ENCODE results near the gene PRRX2. TPM values are rescaled to one million over a fixed set of nuclear protein-coding genes. Genes with fewer than 3 reads are reported as not detected.

The PRRX2 gene
- total and polyA plus RNA-seq, 2 donors (not counting 1 experiment from before 2014, with no cell fraction given): not detected

DNA sequence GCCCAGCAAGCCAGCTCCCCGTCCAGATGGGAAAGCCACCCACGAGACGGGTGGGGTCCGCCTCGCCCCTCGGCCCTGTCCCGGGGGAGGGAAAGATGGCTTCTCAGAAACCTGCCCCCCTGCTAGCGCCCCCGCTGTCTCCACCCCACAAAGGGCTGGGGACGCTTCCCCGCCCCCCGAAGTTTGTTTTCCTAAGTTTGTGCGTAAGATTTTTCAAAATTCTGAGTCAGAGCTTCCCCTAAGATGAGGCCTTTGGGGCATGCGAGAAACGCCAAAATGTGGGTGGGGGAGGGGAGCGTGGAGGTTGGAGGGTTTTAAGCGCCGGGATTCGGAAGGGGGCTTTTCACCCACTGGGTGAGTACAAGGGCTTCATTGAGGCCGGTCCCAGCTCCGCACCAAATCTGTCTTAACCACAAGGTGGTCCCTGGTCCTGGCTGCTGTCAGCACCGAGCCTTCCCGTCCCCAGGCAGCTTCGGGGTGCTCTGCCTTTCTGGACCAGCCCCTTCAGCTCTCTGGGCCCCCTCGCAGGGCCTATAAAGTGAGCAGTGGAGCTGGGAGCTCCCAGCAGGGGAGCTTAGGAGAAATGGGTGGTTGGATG, 32.3 kb downstream of the PRRX2 start:
- no peak for ATAC-seq (ENCODE audit: low read depth)

DNA sequence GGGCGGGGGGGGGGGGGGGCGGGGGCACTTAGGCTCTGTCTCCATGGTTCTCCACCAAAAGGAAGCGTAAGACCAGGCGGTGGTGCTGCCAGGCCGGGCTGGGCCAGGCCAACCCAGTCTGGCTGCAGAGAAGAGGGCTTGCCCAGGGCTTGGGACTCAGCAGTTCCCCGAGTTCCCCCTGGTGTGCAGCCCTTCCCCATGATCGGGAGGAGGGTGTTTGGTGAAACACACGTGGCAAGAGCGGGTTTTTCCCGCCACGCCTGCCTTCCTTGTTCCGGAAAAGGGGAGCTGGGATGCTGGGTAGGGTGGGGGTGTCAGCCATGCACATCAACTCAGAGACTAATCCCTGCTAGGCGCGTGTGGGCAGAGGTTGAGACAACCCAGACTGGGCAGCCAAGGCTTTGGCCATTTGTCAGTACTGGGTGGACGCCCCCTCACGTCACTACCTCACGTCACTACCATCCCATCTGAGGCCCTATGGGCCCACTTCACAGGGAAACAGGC, 32.9 kb downstream of the PRRX2 start:
- no peaks in the 10 kb centered on the region for H3K9me3 ChIP-seq (ENCODE audit: control extremely low read depth in 1 of 3, control insufficient read depth in 2 of 3, insufficient read depth in 1 of 3, low read length in 2 of 3)
- no peak overlapping the region for H3K27ac ChIP-seq (ENCODE audit: low read length in 2 of 2)
- peaks cover 0 to 36% (median 9%) of the 10 kb centered on the region in 4 experiments for H3K27me3 ChIP-seq (replicated peaks in 1 of 4; ENCODE audit: control extremely low read depth in 1 of 4, control insufficient read depth in 3 of 4, insufficient read depth in 4 of 4, low read length in 3 of 4)
- ATAC-seq (ENCODE audit: low read depth): no peak
- ChIA-PET POLR2A (no interaction called here), CTCF (no interaction called here)
- no peak overlapping the region for H3K4me3 Mint-ChIP-seq
- H3K9me3 Mint-ChIP-seq (ENCODE audit: insufficient read depth): no peaks in the 10 kb centered on the region
- no peaks in the 10 kb centered on the region for H3K36me3 ChIP-seq (replicated peaks in 1 of 2; ENCODE audit: control extremely low read depth in 1 of 2, control insufficient read depth in 1 of 2, extremely low read depth in 1 of 2, insufficient read depth in 2 of 2, low read length in 1 of 2)
- H3K4me3 ChIP-seq (ENCODE audit: control extremely low read depth in 1 of 5, extremely low read depth in 1 of 5, insufficient read depth in 1 of 5, low read depth in 2 of 5, low read length in 4 of 5): no peak overlapping the region
- no peaks in the 10 kb centered on the region for H3K79me2 ChIP-seq (ENCODE audit: control insufficient read depth, insufficient read depth, low read length)
- WGBS (ENCODE audit: insufficient coverage): 46% methylated on average over 13 of the region's 17 CpGs
- peaks cover 36% of the 10 kb centered on the region for H3K27me3 Mint-ChIP-seq
- H3K4me1 Mint-ChIP-seq: peaks cover 2% of the 10 kb centered on the region
- H2AFZ ChIP-seq (ENCODE audit: insufficient read depth, low read depth, low read length, poor library complexity, severe bottlenecking): no peak overlapping the region
- no peaks in the 10 kb centered on the region for H3K4me1 ChIP-seq (ENCODE audit: control insufficient read depth in 2 of 2, insufficient read depth in 2 of 2, low read length in 2 of 2)
- H3K9ac ChIP-seq (ENCODE audit: low read length): no peak overlapping the region
- TF ChIP-seq, protein P1, sequence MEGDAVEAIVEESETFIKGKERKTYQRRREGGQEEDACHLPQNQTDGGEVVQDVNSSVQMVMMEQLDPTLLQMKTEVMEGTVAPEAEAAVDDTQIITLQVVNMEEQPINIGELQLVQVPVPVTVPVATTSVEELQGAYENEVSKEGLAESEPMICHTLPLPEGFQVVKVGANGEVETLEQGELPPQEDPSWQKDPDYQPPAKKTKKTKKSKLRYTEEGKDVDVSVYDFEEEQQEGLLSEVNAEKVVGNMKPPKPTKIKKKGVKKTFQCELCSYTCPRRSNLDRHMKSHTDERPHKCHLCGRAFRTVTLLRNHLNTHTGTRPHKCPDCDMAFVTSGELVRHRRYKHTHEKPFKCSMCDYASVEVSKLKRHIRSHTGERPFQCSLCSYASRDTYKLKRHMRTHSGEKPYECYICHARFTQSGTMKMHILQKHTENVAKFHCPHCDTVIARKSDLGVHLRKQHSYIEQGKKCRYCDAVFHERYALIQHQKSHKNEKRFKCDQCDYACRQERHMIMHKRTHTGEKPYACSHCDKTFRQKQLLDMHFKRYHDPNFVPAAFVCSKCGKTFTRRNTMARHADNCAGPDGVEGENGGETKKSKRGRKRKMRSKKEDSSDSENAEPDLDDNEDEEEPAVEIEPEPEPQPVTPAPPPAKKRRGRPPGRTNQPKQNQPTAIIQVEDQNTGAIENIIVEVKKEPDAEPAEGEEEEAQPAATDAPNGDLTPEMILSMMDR (IDR thresholded peaks at IDR 0.05): no peak
- TF ChIP-seq EZH2 (IDR thresholded peaks at IDR 0.05; ENCODE audit: borderline replicate concordance, insufficient read depth, low read depth, low read length, poor library complexity, severe bottlenecking): no peak
- no peak overlapping the region for H3K27ac Mint-ChIP-seq
- intact Hi-C loops (cut with micrococcal nuclease): no loop called here
- DNase-seq: no peak
- H4K20me1 ChIP-seq (ENCODE audit: control insufficient read depth, insufficient read depth, low read length, poor library complexity, severe bottlenecking): no peaks in the 10 kb centered on the region
- H3K4me2 ChIP-seq (replicated peaks; ENCODE audit: low read depth, low read length, poor library complexity, severe bottlenecking): no peak overlapping the region

More for the DNA sequence above, 32.3 kb downstream of the PRRX2 start:
- CTCF ChIA-PET: no interaction called here
- no peak overlapping the region for H3K27ac ChIP-seq (ENCODE audit: low read length in 2 of 2)
- no peaks in the 10 kb centered on the region for H3K79me2 ChIP-seq (ENCODE audit: control insufficient read depth, insufficient read depth, low read length)
- intact Hi-C loops (cut with micrococcal nuclease): no loop called here
- POLR2A ChIA-PET: no interaction called here
- H3K9me3 ChIP-seq (ENCODE audit: control extremely low read depth in 1 of 3, control insufficient read depth in 2 of 3, insufficient read depth in 1 of 3, low read length in 2 of 3): no peaks in the 10 kb centered on the region
- peaks cover 0 to 37% (median 9%) of the 10 kb centered on the region in 4 experiments for H3K27me3 ChIP-seq (replicated peaks in 1 of 4; ENCODE audit: control extremely low read depth in 1 of 4, control insufficient read depth in 3 of 4, insufficient read depth in 4 of 4, low read length in 3 of 4)
- DNase-seq: no peak
- H4K20me1 ChIP-seq (ENCODE audit: control insufficient read depth, insufficient read depth, low read length, poor library complexity, severe bottlenecking): no peaks in the 10 kb centered on the region
- H3K27ac Mint-ChIP-seq: no peak overlapping the region
- H3K27me3 Mint-ChIP-seq: peaks cover 35% of the 10 kb centered on the region
- no peak for TF ChIP-seq EZH2 (IDR thresholded peaks at IDR 0.05; ENCODE audit: borderline replicate concordance, insufficient read depth, low read depth, low read length, poor library complexity, severe bottlenecking)
- TF ChIP-seq, protein P1 (IDR thresholded peaks at IDR 0.05): no peak
- H3K4me1 Mint-ChIP-seq: peaks cover 2% of the 10 kb centered on the region
- H3K4me2 ChIP-seq (replicated peaks; ENCODE audit: low read depth, low read length, poor library complexity, severe bottlenecking): no peak overlapping the region
- no peak overlapping the region for H3K9ac ChIP-seq (ENCODE audit: low read length)
- H3K9me3 Mint-ChIP-seq (ENCODE audit: insufficient read depth): no peaks in the 10 kb centered on the region
- no peak overlapping the region for H3K4me3 Mint-ChIP-seq
- no peaks in the 10 kb centered on the region for H3K4me1 ChIP-seq (ENCODE audit: control insufficient read depth in 2 of 2, insufficient read depth in 2 of 2, low read length in 2 of 2)
- WGBS (ENCODE audit: insufficient coverage): 6% methylated on average over 20 of the region's 25 CpGs
- H3K36me3 ChIP-seq (replicated peaks in 1 of 2; ENCODE audit: control extremely low read depth in 1 of 2, control insufficient read depth in 1 of 2, extremely low read depth in 1 of 2, insufficient read depth in 2 of 2, low read length in 1 of 2): no peaks in the 10 kb centered on the region
- H2AFZ ChIP-seq (ENCODE audit: insufficient read depth, low read depth, low read length, poor library complexity, severe bottlenecking): no peak overlapping the region
- no peak overlapping the region for H3K4me3 ChIP-seq (ENCODE audit: control extremely low read depth in 1 of 5, extremely low read depth in 1 of 5, insufficient read depth in 1 of 5, low read depth in 2 of 5, low read length in 4 of 5)
